ENCODE measurements around the gene HOXC13.

DNA sequence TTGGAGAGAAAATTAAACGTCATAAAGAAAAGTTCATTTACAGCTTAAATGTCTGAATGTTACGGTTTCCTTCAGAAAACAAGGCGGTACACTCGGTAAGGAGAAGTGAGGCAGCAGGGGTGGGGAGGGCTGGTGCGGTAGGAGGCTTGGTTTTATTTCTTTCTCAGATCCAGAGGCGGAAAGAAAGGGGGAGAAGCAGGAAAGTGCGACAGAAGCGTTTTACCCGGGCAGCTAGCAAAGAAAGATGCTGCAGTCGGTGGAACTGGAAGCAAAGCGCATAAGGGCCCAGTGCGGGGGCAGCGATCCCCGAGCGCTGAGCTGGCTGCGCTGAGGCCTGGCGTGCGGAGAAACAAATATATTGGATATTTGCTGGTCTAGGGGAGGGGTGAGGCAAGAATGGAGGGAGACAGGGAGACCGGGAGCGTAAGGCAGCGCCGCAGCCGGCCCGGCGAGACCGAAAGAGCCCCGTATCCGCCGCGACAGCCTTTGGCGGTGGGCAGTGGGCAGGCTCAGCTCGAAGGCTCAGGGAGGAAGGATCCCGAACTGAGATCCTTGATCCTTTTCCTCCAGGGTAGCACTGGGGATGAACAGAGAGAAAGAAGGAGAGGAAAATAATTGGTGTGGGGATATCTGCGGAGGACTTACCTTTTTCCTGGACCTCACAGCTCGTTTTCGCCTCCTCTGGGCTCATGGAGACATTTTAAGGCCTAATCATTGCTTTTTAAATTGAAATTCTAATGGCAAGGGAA is 27.9 kb downstream of the HOXC13 start:
- TF ChIP-seq, protein P1, sequence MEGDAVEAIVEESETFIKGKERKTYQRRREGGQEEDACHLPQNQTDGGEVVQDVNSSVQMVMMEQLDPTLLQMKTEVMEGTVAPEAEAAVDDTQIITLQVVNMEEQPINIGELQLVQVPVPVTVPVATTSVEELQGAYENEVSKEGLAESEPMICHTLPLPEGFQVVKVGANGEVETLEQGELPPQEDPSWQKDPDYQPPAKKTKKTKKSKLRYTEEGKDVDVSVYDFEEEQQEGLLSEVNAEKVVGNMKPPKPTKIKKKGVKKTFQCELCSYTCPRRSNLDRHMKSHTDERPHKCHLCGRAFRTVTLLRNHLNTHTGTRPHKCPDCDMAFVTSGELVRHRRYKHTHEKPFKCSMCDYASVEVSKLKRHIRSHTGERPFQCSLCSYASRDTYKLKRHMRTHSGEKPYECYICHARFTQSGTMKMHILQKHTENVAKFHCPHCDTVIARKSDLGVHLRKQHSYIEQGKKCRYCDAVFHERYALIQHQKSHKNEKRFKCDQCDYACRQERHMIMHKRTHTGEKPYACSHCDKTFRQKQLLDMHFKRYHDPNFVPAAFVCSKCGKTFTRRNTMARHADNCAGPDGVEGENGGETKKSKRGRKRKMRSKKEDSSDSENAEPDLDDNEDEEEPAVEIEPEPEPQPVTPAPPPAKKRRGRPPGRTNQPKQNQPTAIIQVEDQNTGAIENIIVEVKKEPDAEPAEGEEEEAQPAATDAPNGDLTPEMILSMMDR (IDR thresholded peaks at IDR 0.05): no peak
- no peak for TF ChIP-seq POLR2A (IDR thresholded peaks at IDR 0.05)
